Measurements from ENCODE around the gene ZMYND8.

Gene ZMYND8

DNA sequence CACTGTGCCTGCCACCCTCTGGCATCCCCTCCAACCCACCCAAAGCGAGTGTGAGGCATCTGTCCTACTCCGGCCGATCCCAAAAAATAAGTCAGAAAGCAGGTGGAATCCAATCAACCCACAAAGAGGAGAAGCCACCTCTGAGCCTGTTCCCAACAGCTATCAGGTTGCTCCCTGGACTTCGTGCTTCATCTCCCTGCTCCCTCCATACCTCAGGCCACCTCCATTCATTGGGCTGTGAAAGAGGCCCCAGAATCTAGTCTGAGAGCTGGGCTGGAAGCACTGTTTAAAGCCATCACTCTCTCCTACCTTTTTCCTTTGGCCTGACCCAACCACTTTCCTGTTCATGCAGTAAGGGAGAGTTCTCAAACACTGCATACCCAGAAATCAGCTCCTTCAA lies 106.1 kb downstream of the ZMYND8 start:
- TF ChIP-seq, protein P1, sequence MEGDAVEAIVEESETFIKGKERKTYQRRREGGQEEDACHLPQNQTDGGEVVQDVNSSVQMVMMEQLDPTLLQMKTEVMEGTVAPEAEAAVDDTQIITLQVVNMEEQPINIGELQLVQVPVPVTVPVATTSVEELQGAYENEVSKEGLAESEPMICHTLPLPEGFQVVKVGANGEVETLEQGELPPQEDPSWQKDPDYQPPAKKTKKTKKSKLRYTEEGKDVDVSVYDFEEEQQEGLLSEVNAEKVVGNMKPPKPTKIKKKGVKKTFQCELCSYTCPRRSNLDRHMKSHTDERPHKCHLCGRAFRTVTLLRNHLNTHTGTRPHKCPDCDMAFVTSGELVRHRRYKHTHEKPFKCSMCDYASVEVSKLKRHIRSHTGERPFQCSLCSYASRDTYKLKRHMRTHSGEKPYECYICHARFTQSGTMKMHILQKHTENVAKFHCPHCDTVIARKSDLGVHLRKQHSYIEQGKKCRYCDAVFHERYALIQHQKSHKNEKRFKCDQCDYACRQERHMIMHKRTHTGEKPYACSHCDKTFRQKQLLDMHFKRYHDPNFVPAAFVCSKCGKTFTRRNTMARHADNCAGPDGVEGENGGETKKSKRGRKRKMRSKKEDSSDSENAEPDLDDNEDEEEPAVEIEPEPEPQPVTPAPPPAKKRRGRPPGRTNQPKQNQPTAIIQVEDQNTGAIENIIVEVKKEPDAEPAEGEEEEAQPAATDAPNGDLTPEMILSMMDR (IDR thresholded peaks at IDR 0.05), result no peak

DNA sequence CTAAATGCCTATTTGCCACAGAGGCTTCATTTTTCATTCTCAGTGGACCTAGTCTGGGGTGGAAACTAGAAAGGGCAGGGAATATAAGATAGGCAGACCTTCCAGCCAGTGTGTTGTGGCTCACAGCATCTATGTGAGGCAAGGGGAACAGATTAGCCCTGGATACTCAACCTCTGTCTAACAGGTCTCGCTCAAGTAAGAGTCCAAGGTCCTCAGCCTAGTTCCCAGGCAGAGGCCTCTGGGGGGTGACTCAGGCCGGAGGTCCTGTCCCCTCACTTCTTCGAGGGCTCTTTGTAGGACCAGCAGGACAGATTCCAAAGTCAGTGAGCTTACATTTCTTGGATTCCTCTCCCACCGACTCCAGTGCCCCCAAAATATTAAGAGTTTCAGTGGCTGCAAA lies 106.6 kb downstream of the ZMYND8 start:
- TF ChIP-seq, protein P1 (IDR thresholded peaks at IDR 0.05), result no peak

DNA sequence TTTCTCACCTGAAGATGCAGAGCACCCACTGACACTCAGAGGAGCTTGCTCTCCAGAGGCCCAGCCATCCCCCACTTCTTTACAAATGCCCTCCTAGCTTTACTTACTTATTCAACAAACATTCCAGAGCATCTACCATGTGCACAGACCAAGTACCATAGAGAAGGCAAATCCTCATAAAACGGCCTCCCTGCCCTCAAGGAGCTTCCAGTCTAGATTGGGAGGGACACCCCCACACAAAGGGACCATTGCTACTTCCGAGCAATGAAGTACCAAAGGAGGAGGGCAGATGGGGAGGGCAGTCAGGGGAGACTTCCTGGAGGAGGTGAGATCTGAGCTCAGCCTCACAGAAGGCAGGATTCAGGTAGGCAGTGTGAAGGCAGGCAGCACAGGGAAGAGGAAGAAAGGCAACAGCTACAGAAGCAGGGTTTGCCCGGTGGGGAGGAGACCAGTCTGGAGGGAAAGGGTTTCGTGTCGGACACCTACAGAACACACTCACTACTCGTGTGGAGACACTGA lies 108.0 kb downstream of the ZMYND8 start:
- TF ChIP-seq, protein P1 (IDR thresholded peaks at IDR 0.05), result no peak

DNA sequence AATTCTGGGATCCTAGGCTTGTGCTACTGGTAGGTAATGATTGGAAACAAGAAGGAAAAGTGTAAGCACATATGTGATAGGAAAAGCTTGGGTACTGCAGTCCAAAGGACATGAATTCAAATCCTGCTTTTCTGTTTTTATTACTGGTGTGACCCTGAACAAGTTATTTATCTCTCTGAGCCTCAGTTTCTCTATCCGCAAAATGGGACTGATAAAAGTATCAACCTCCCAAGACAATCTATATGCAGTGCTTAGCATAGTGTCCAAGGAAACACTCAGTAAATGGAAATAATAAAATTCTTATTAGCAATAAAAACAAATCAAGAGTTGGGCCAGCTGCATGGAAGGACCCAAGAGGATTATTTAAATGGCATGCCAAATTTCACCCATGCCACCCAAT lies 108.5 kb downstream of the ZMYND8 start:
- TF ChIP-seq, protein P1 (IDR thresholded peaks at IDR 0.05), result no peak

DNA sequence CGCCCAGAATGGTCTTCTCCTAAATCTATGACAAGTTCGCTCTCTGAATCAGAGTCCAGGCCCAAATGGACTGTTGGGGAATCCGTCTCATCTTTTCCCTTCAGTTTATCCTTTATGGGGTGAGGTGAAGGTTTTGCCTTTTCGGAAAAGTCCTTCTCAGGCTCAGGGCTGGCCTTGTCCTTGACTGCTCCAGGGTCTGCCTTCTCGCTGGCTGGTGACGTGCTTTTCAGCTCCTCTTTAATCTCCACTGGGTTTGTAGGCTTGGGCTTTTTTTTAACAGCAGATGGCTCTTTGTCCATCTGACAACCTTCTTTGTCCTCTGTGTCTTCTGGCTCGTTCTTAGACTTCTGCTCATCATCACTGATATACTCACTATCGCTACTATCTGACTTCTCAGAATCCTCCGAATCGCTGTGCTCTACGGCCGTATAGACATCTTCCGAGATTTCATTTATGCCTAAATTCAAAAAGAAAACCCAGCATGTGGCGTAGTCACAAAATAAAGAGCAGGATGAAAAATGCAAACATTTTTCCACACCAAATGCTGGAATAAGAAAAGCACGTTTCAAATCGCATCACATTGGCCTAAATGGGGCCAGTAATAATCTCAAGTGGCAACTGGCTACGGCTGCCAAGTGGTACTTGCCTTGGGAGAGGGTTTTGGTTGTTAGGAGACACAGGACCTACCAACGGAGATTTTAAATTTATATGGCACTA lies 110.3 kb downstream of the ZMYND8 start:
- TF ChIP-seq, protein P1 (IDR thresholded peaks at IDR 0.05), result no peak

DNA sequence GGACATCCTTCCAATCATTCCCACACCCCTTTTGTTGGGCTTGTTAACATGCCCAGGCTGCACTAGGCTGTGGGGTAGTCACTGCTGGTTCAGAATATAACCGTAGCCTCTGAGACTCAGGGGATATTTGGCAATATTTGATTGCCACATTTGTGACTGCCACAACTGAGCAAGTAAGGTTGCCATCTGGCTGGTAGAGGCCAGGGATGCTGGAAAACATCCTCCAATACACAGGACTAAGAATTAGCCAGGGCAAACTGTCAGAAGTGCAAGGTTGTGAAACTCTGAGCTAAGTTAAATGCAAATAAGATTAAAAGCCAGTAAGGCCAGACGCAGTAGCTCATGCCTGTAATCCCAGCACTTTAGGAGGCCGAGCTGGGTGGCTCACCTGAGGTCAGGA lies 112.0 kb downstream of the ZMYND8 start:
- TF ChIP-seq, protein P1 (IDR thresholded peaks at IDR 0.05), result no peak

DNA sequence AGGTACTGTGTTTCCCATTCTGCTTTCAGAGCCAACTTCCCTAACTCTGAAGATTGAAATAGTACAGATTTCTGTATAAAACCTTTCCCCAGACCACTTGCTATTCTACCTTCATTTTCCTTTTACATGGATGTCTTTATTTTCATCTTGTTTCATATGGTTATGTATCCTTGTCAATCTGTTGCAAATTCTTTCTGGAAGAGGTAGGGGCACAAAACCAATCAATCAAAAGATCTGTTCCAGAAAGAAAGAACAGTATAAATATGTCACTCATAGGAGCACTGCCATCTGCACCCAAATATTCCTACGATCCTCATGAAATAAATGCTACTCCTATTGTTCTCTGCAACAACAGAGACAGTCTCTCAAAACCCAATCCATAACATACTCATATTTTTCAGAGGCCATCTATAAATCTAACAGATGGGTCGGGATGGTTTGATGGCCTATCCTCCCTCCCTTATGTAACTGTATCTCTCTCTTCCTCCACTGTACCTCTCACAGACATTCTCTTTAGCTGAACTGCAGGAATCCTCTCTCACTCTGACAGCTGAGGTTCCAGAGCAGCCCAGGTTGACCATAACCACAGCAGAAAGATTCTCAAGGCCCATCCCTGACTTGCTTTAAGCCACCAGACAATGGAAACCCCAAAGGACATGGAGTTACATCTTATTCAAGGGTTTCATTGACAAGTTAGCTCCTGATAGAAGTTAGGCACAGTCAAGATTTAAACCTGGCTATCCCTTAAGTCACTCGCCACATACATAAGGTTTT lies 112.8 kb downstream of the ZMYND8 start:
- TF ChIP-seq, protein P1 (IDR thresholded peaks at IDR 0.05), result no peak
